Left lung (tissue), 10 donors: Measurements from ENCODE around the gene PHF20. TPM values are rescaled to one million over a fixed set of nuclear protein-coding genes. Genes with fewer than 3 reads are reported as not detected.
A peak's percentile ranks its signal among the peaks of the same experiment; 100 is the strongest.

Experiments used
- ATAC-seq: fragments of 200-7000 bp; cut with Tn5 transposase; one replicate; pipeline ENCODE4 v1.9.1; 2020; ENCODE audit warnings: moderate library complexity
- DNase-seq, 4 donors: peaks; one replicate each; pipeline ENCODE4 v3.0.0-alpha.2; 2013 to 2020
- H3K27ac ChIP-seq, 2 donors: fragments of 200-600 bp; sonication (generic) in 1 of 2; one replicate each; pipeline versions ENCODE4 v1.5.0 to v1.8.0; 2020 to 2021
- H3K27me3 ChIP-seq, 2 donors: fragments of 200-600 bp; sonication (generic) in 1 of 2; one replicate each; pipeline versions ENCODE4 v1.5.0 to v1.8.0; 2020 to 2021
- H3K36me3 ChIP-seq, 2 donors: fragments of 200-600 bp; sonication (generic) in 1 of 2; one replicate each; pipeline versions ENCODE4 v1.5.0 to v1.8.0; 2020 to 2021
- H3K4me1 ChIP-seq, 2 donors: fragments of 200-600 bp; one replicate each; pipeline ENCODE4 v1.8.0; 2021
- H3K4me3 ChIP-seq, 2 donors: fragments of 200-600 bp; sonication (generic) in 1 of 2; one replicate each; pipeline versions ENCODE4 v1.5.0 to v1.8.0; 2020 to 2021; ENCODE audit warnings: mild to moderate bottlenecking in 1 of 2
- H3K9me3 ChIP-seq, 2 donors: fragments of 200-600 bp; sonication (generic) in 1 of 2; one replicate each; pipeline versions ENCODE4 v1.5.0 to v1.8.0; 2020 to 2021
- CTCF ChIP-seq, 2 donors: fragments of 200-600 bp; sonication (generic) in 1 of 2; IDR thresholded peaks; one replicate each; pipeline versions ENCODE4 v1.5.0 to v1.8.0; 2021; ENCODE audit warnings: antibody characterized with exemption in 2 of 2
- intact Hi-C, 2 donors: fragments of 100-400 bp; cut with DNase I; formaldehyde crosslinking; loops; one replicate each; pipeline versions ENCODE4 v1.11.2 to v1.14.2; 2022
- polyA plus RNA-seq, 6 donors: library from polyadenylated mRNA; unstranded; fragments of 120-200 nt; gene quantifications; one replicate each; pipeline ENCODE4 v1.2.1, GENCODE V29; 2013; ENCODE audit not compliant: insufficient read length in 6 of 6
- total RNA-seq, 2 donors: library from RNA; stranded (reverse); fragmentation: NEBNext Ultra II Directional; extraction: Animal tissue kit (Norgen Biotek cat#: 25700); gene quantifications; one replicate each; pipeline ENCODE4 v1.2.1, GENCODE V29; 2021
- donor health status: DM: no; HTN: yes; CAD: no.
- donor health status: DM: no; HTN: no; CAD: no.

The PHF20 gene
- total and polyA plus RNA-seq, 8 donors: 31.1 to 43.4 (median 39.6) TPM

DNA sequence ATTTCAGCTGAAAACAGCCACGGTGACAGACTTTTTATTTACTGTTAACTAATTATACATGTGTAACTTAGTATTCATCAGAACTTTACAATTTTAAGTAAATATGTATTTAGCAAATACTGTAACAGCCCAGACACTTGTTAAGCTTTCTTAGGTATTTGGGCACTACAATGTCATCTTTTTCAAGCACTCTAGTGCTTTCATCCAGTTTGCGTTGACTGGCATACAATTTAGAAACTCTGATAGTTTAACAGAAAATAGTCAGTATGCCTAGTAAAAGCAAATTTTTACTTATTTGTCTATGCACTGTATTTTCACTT is 40.4 kb upstream of the PHF20 start:
- Histone ChIP-seq H3K27ac (no peak overlapping the region), H3K9me3 (no peaks in the 10 kb centered on the region), H3K36me3 (peaks cover 0 to 100% of the 10 kb centered on the region in 2 donors), H3K4me3 (no peak overlapping the region), H3K27me3 (no peaks in the 10 kb centered on the region), H3K4me1 (peaks cover 31 to 77% of the 10 kb centered on the region in 2 donors)
- intact Hi-C loops: no loop called here
- ATAC-seq: peak; percentile 39
- DNase-seq: no peak
- TF ChIP-seq CTCF (IDR thresholded peaks at IDR 0.05): no peak

DNA sequence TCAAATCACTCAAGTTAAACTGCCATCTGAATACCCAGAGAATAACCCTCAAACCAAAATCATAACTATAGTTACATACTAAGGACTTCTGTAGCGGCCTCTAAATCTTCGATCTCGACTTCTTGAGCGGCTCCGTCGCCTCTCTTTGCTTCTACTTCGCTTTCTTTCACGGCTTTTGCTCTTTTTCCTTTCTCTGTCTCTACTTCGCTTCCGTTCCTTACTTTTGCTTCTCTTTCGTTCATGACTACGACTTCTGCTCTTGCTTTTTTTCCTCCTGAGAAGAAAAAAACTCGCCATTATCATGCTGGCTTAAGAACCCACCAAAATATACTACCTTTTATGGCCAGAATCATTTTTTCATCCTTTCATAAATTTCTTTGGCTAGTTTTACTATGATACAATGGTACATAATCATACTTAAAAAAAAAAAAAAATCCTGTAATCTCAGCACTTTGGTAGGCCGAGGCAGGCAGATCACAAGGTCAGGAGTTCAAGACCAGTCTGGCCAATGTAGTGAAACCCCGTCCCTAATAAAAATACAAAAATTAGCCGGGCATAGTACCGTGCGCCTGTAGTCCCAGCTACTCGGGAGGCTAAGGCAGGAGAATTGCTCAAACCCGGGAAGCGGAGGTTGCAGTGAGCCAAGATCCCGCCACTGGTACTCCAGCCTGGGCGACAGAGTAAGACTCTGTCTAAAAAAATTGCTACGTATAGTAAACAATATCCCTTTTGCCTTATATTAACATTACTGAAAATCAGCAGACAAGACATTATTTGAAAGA is 39.8 kb upstream of the PHF20 start:
- Histone ChIP-seq H3K36me3 (peaks cover 0 to 100% of the 10 kb centered on the region in 2 donors), H3K27me3 (no peaks in the 10 kb centered on the region), H3K4me1 (peaks cover 32 to 84% of the 10 kb centered on the region in 2 donors), H3K9me3 (no peaks in the 10 kb centered on the region), H3K4me3 (no peak overlapping the region), H3K27ac (no peak overlapping the region)
- ATAC-seq: no peak
- no peak for TF ChIP-seq CTCF (IDR thresholded peaks at IDR 0.05)
- intact Hi-C loops: no loop called here
- DNase-seq: no peak

DNA sequence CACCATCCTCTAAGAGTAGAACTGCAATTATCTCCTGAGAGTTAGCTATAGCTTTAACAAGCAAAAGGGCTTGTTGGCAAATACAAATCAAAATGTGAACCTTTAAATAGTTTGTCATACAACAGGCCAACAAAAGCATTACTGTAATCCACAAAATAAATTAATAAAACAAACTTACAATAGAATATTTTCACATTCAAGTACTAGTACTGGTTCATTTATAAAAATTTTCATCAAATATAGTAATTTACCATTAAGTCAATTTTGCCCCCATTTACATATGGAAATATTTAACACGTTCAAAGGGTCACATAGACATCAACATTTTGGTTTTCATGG is 39.2 kb upstream of the PHF20 start:
- Histone ChIP-seq H3K4me1 (peaks cover 32 to 89% of the 10 kb centered on the region in 2 donors), H3K36me3 (peaks cover 0 to 100% of the 10 kb centered on the region in 2 donors), H3K27me3 (no peaks in the 10 kb centered on the region), H3K27ac (no peak overlapping the region), H3K9me3 (no peaks in the 10 kb centered on the region), H3K4me3 (no peak overlapping the region)
- no peak for TF ChIP-seq CTCF (IDR thresholded peaks at IDR 0.05)
- ATAC-seq: no peak
- intact Hi-C loops: no loop called here
- DNase-seq: no peak

DNA sequence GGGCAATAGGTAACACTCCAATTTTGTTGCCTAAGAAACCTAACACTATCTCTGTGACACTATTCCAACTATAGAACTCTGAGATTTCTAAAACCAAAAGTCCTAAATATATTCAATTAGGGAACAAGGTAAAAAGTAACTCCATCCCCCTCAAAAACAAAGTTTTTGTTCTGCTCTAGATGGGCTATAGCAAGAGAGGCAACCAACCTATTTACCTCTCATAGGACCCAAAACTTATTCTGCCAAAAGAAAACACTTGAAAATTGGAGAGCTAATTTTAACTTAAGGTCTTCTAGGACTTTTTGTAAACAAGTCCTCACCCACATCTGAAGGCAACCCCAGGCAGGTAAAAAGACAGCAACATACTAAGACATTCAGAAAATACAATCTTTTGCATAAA is 37.4 kb upstream of the PHF20 start:
- Histone ChIP-seq H3K4me1 (peaks cover 43 to 98% of the 10 kb centered on the region in 2 donors), H3K36me3 (peaks cover 0 to 100% of the 10 kb centered on the region in 2 donors), H3K4me3 (no peak overlapping the region), H3K27ac (no peak overlapping the region), H3K27me3 (no peaks in the 10 kb centered on the region), H3K9me3 (no peaks in the 10 kb centered on the region)
- ATAC-seq: no peak
- intact Hi-C loops: no loop called here
- TF ChIP-seq CTCF (IDR thresholded peaks at IDR 0.05): no peak
- DNase-seq: no peak

GRCh38 chr20:35734777-35735649 is 36.8 kb upstream of the PHF20 start:
- Histone ChIP-seq H3K27me3 (no peaks in the 10 kb centered on the region), H3K4me1 (peaks cover 49 to 98% of the 10 kb centered on the region in 2 donors), H3K27ac (no peak overlapping the region), H3K4me3 (no peak overlapping the region), H3K9me3 (no peaks in the 10 kb centered on the region), H3K36me3 (peaks cover 0 to 100% of the 10 kb centered on the region in 2 donors)
- no peak for DNase-seq
- ATAC-seq: no peak
- TF ChIP-seq CTCF (IDR thresholded peaks at IDR 0.05): no peak
- intact Hi-C loops: no loop called here
